ENCODE data around the gene SMIM43. TPM values are rescaled to one million over a fixed set of nuclear protein-coding genes. Genes with fewer than 3 reads are reported as not detected.

SMIM43 gene
- total and polyA plus RNA-seq, 12 donors = 0.09 to 1.3 (median 0.15) TPM; not detected in 9

Other genes starting within 250 kb of the SMIM43 start
- 100 to 1,000 TPM in 9 of 10 donors, 10 to 100 TPM in 1; 90.8 to 204 (median 115) TPM for gene ANXA5, start 68.2 kb downstream of the SMIM43 start, total RNA-seq
- 100 to 1,000 TPM; 107 to 285 TPM for gene ANXA5, start 68.2 kb downstream of the SMIM43 start, polyA plus RNA-seq
- gene EXOSC9, start 36.2 kb upstream of the SMIM43 start, total RNA-seq = 10 to 100 TPM; 10.7 to 15.4 (median 13.1) TPM
- 10 to 100 TPM; 26.6 to 29.2 TPM for gene EXOSC9, start 36.2 kb upstream of the SMIM43 start, polyA plus RNA-seq
- 1 to 10 TPM in 2 of 10 donors, under 1 TPM in 6, not detected in 2; 0.07 to 5.8 (median 0.45) TPM for gene CCNA2, start 58.7 kb upstream of the SMIM43 start, total RNA-seq
- gene CCNA2, start 58.7 kb upstream of the SMIM43 start, polyA plus RNA-seq = 1 to 10 TPM in 1 of 2 donors, under 1 TPM in 1; 0.42 to 1.2 TPM
- 1 to 10 TPM; 3.2 to 7.7 (median 5.3) TPM for gene BBS7, start 105.3 kb upstream of the SMIM43 start, total RNA-seq
- gene BBS7, start 105.3 kb upstream of the SMIM43 start, polyA plus RNA-seq = 1 to 10 TPM; 2.6 to 8.5 TPM
- gene TRPC3, start 186.9 kb upstream of the SMIM43 start, total RNA-seq = under 1 TPM in 6 of 10 donors, not detected in 4; 0.13 to 0.28 (median 0.17) TPM
- under 1 TPM in 1 of 2 donors, not detected in 1; 0.17 TPM for gene TRPC3, start 186.9 kb upstream of the SMIM43 start, polyA plus RNA-seq